K562 (cell line): Measurements from ENCODE around the gene UBE2D3. TPM values are rescaled to one million over a fixed set of nuclear protein-coding genes. Genes with fewer than 3 reads are reported as not detected.

Experiments
- BMI1 ChIP-seq: fragments of 150-350 bp; IDR thresholded peaks from 2 replicates; pipeline ENCODE4 v1.6.1; 2014; ENCODE audit warnings: low read length
- CBX5 ChIP-seq: IDR thresholded peaks from 2 replicates; pipeline ENCODE4 v1.6.1; 2014; ENCODE audit warnings: low read depth, borderline replicate concordance
- CLOCK ChIP-seq: fragments of 250-450 bp; sonication (Bioruptor Pico); IDR thresholded peaks from 2 replicates; pipeline ENCODE4 v1.4.0; 2020; ENCODE audit warnings: mild to moderate bottlenecking, moderate library complexity, borderline replicate concordance
- GABPB1 ChIP-seq: sonication (generic); formaldehyde crosslinking; IDR thresholded peaks from 2 replicates; pipeline ENCODE4 v1.8.0; 2022; ENCODE audit warnings: mild to moderate bottlenecking, missing genetic modification reagents
- HES1 ChIP-seq: fragments of 450-650 bp; IDR thresholded peaks from 2 replicates; pipeline ENCODE4 v1.6.1; 2016; ENCODE audit warnings: low read depth, mild to moderate bottlenecking, moderate library complexity
- MBD2 ChIP-seq: sonication (generic); IDR thresholded peaks from 2 replicates; pipeline ENCODE4 v1.6.1; 2016; ENCODE audit warnings: low read depth, borderline replicate concordance
- NR2F6 ChIP-seq: fragments of 450-650 bp; formaldehyde crosslinking; IDR thresholded peaks from 2 replicates; pipeline ENCODE4 v1.4.0; 2020; ENCODE audit warnings: mild to moderate bottlenecking
- POLR2AphosphoS2 ChIP-seq: IDR thresholded peaks from 2 replicates; pipeline ENCODE4 v1.6.1; 2012; ENCODE audit warnings: low read length, improper control_type of control experiment
- RERE ChIP-seq: sonication (generic); formaldehyde crosslinking; IDR thresholded peaks from 2 replicates; pipeline ENCODE4 v1.8.0; 2023; ENCODE audit warnings: missing genetic modification reagents, mild to moderate bottlenecking, borderline replicate concordance
- ZBTB8A ChIP-seq: fragments of 450-650 bp; IDR thresholded peaks from 2 replicates; pipeline ENCODE4 v1.6.1; 2018; ENCODE audit warnings: mild to moderate bottlenecking, moderate library complexity; ENCODE audit not compliant: partially characterized antibody
- ZFP36 ChIP-seq: fragments of 150-350 bp; IDR thresholded peaks from 2 replicates; pipeline ENCODE4 v1.6.1; 2018; ENCODE audit warnings: low read length, low read depth; ENCODE audit not compliant: partially characterized antibody
- ZNF263 ChIP-seq: sonication (generic); formaldehyde crosslinking; IDR thresholded peaks from 2 replicates; pipeline ENCODE4 v1.8.0; 2022; ENCODE audit warnings: mild to moderate bottlenecking, missing genetic modification reagents, borderline replicate concordance
- ZNF347 ChIP-seq: fragments of 450-650 bp; formaldehyde crosslinking; IDR thresholded peaks from 2 replicates; pipeline ENCODE4 v1.4.0; 2020; ENCODE audit warnings: low read depth, mild to moderate bottlenecking, moderate library complexity
- polyA plus RNA-seq, 8 experiments: library from polyadenylated mRNA; depleted of rRNA in 4 of 8; stranded (reverse) in 5 of 8; unstranded in 3 of 8; fragments of >200 nt; fragmentation: Nextera tagmentation in 2 of 8; fragmentation: Illumina TruSeq in 1 of 8; extraction: Ambion mirVana in 2 of 8; extraction: Trizol in 1 of 8; gene quantifications; 2 replicates each; pipeline versions ENCODE4 v1.2.1 to v1.2.3, GENCODE V29; 2011 to 2014; ENCODE audit warnings: inconsistent platforms in 1 of 8, missing spikeins in 1 of 8
- total RNA-seq, 7 experiments: library from RNA; depleted of rRNA in 6 of 7; stranded (reverse); fragments of >200 nt in 6 of 7; fragmentation: Illumina TruSeq in 2 of 7; extraction: Trizol in 2 of 7; gene quantifications; 2 replicates each; pipeline versions ENCODE4 v1.2.1 to v1.2.3, GENCODE V29; 2011 to 2021; ENCODE audit warnings: low replicate concordance in 1 of 7
- TF ChIP-seq, protein P1 (sequence below), 2 experiments: fragments of 450-650 bp; conservative IDR thresholded peaks; 2 replicates each; pipeline ENCODE4 v1.6.1; 2017; ENCODE audit warnings: mild to moderate bottlenecking in 2 of 2, moderate library complexity in 2 of 2
- TF ChIP-seq, protein P2 (sequence below): IDR thresholded peaks from 3 replicates; pipeline ENCODE4 v1.6.1; 2011; ENCODE audit warnings: borderline replicate concordance, mild to moderate bottlenecking; ENCODE audit not compliant: insufficient read length, insufficient read depth

Gene UBE2D3
- total and polyA plus RNA-seq, 9 of the 15 experiments (the other 6 are each of a cell fraction or from before 2014, with no cell fraction given) = 191 to 618 (median 292) TPM

GRCh38 chr4:102827674-102828496 lies 534 bp upstream of the UBE2D3 start (continued):
- TF ChIP-seq ZFP36 (peak; percentile 4), MBD2 (peak; percentile 10; the same call in 1 of the 2 replicates), ZBTB8A (no peak), BMI1 (no peak), CBX5 (no peak), GABPB1 (peak; percentile 88), ZNF263 (CRISPR knock-in tag) (no peak), ZNF347 (no peak), HES1 (peak; percentile 82; the same call in 1 of the 2 replicates), CLOCK (CRISPR knock-in tag) (no peak), POLR2AphosphoS2 (peak; percentile 97), NR2F6 (CRISPR knock-in tag) (no peak), RERE (CRISPR knock-in tag) (0 out of 2 replicates have a peak, but pooled peaks have one; percentile 29)
- TF ChIP-seq, protein P1, sequence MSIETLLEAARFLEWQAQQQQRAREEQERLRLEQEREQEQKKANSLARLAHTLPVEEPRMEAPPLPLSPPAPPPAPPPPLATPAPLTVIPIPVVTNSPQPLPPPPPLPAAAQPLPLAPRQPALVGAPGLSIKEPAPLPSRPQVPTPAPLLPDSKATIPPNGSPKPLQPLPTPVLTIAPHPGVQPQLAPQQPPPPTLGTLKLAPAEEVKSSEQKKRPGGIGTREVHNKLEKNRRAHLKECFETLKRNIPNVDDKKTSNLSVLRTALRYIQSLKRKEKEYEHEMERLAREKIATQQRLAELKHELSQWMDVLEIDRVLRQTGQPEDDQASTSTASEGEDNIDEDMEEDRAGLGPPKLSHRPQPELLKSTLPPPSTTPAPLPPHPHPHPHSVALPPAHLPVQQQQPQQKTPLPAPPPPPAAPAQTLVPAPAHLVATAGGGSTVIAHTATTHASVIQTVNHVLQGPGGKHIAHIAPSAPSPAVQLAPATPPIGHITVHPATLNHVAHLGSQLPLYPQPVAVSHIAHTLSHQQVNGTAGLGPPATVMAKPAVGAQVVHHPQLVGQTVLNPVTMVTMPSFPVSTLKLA (conservative IDR thresholded peaks at IDR 0.05) = peak; percentile 89 to 95
- TF ChIP-seq, protein P2, sequence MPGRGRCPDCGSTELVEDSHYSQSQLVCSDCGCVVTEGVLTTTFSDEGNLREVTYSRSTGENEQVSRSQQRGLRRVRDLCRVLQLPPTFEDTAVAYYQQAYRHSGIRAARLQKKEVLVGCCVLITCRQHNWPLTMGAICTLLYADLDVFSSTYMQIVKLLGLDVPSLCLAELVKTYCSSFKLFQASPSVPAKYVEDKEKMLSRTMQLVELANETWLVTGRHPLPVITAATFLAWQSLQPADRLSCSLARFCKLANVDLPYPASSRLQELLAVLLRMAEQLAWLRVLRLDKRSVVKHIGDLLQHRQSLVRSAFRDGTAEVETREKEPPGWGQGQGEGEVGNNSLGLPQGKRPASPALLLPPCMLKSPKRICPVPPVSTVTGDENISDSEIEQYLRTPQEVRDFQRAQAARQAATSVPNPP = no peak
